HepG2 (cell line): Measurements from ENCODE around the gene CAPN11. TPM values are rescaled to one million over a fixed set of nuclear protein-coding genes. Genes with fewer than 3 reads are reported as not detected.

ENCODE experiments used
- ADNP ChIP-seq: sonication (generic); formaldehyde crosslinking; IDR thresholded peaks from 2 replicates; pipeline ENCODE4 v1.4.0; 2020; ENCODE audit warnings: missing genetic modification reagents
- DR1 ChIP-seq: sonication (generic); formaldehyde crosslinking; IDR thresholded peaks from 2 replicates; pipeline ENCODE4 v1.8.0; 2021; ENCODE audit warnings: mild to moderate bottlenecking, missing genetic modification reagents, inconsistent platforms
- EEA1 ChIP-seq: sonication (generic); formaldehyde crosslinking; IDR thresholded peaks from 2 replicates; pipeline ENCODE4 v1.5.1; 2020; ENCODE audit warnings: mild to moderate bottlenecking, missing genetic modification reagents, borderline replicate concordance
- ELK4 ChIP-seq: sonication (generic); formaldehyde crosslinking; IDR thresholded peaks from 2 replicates; pipeline ENCODE4 v1.9.0; 2021; ENCODE audit warnings: missing genetic modification reagents, borderline replicate concordance
- ETV5 ChIP-seq: IDR thresholded peaks from 2 replicates; pipeline ENCODE4 v1.6.1; 2018; ENCODE audit warnings: missing biosample characterization, missing genetic modification reagents, inconsistent platforms, borderline replicate concordance
- KDM2A ChIP-seq: sonication (generic); formaldehyde crosslinking; IDR thresholded peaks from 2 replicates; pipeline ENCODE4 v1.4.0; 2020; ENCODE audit warnings: low read depth, missing genetic modification reagents, borderline replicate concordance
- KLF15 ChIP-seq: sonication (generic); formaldehyde crosslinking; IDR thresholded peaks from 2 replicates; pipeline ENCODE4 v1.8.1; 2023; ENCODE audit warnings: borderline replicate concordance, mild to moderate bottlenecking, inconsistent platforms, missing genetic modification reagents, mixed read lengths
- MTA1 ChIP-seq: sonication (generic); formaldehyde crosslinking; IDR thresholded peaks from 2 replicates; pipeline ENCODE4 v1.4.0; 2020; ENCODE audit warnings: missing genetic modification reagents, mild to moderate bottlenecking, borderline replicate concordance
- NR2F6 ChIP-seq, 2 experiments: IDR thresholded peaks; 2 replicates each; pipeline ENCODE4 v1.6.1; 2016; ENCODE audit warnings: antibody characterized with exemption in 1 of 2, mild to moderate bottlenecking in 1 of 2
- PAF1 ChIP-seq: IDR thresholded peaks from 2 replicates; pipeline ENCODE4 v1.6.1; 2016; ENCODE audit warnings: missing genetic modification reagents, missing compliant biosample characterization
- SAFB2 ChIP-seq: sonication (generic); formaldehyde crosslinking; IDR thresholded peaks from 2 replicates; pipeline ENCODE4 v1.5.1; 2020; ENCODE audit warnings: missing genetic modification reagents, low read depth, mild to moderate bottlenecking, borderline replicate concordance
- SOX6 ChIP-seq, 2 experiments: fragments of 450-650 bp in 1 of 2; sonication (generic) in 1 of 2; formaldehyde crosslinking in 1 of 2; IDR thresholded peaks; 2 replicates each; pipeline versions ENCODE4 v1.4.0 to v1.6.1; 2017 to 2020; ENCODE audit warnings: antibody characterized with exemption in 1 of 2, mild to moderate bottlenecking in 1 of 2, missing genetic modification reagents in 1 of 2
- ZNF274 ChIP-seq: sonication (generic); formaldehyde crosslinking; IDR thresholded peaks from 2 replicates; pipeline ENCODE4 v1.5.1; 2020; ENCODE audit warnings: mild to moderate bottlenecking, missing genetic modification reagents
- ZNF292 ChIP-seq: sonication (generic); formaldehyde crosslinking; IDR thresholded peaks from 2 replicates; pipeline ENCODE4 v1.8.1; 2022; ENCODE audit warnings: mild to moderate bottlenecking, low read depth, missing genetic modification reagents, borderline replicate concordance
- ZNF382 ChIP-seq: sonication (generic); formaldehyde crosslinking; IDR thresholded peaks from 2 replicates; pipeline ENCODE4 v1.5.0; 2020; ENCODE audit warnings: missing genetic modification reagents, mild to moderate bottlenecking, borderline replicate concordance
- ZNF572 ChIP-seq: sonication (generic); formaldehyde crosslinking; IDR thresholded peaks from 2 replicates; pipeline ENCODE4 v1.5.1; 2020; ENCODE audit warnings: mild to moderate bottlenecking, missing genetic modification reagents
- ZNF576 ChIP-seq: sonication (generic); formaldehyde crosslinking; IDR thresholded peaks from 2 replicates; pipeline ENCODE4 v1.4.0; 2020; ENCODE audit warnings: mild to moderate bottlenecking, missing genetic modification reagents
- ZNF784 ChIP-seq: sonication (generic); formaldehyde crosslinking; IDR thresholded peaks from 2 replicates; pipeline ENCODE4 v1.5.1; 2020; ENCODE audit warnings: missing genetic modification reagents, mild to moderate bottlenecking, borderline replicate concordance
- ZNF879 ChIP-seq: sonication (generic); formaldehyde crosslinking; IDR thresholded peaks from 2 replicates; pipeline ENCODE4 v1.8.1; 2023; ENCODE audit warnings: missing genetic modification reagents
- ZSCAN25 ChIP-seq: sonication (generic); formaldehyde crosslinking; IDR thresholded peaks from 2 replicates; pipeline ENCODE4 v1.8.0; 2022; ENCODE audit warnings: mild to moderate bottlenecking, missing genetic modification reagents
- polyA plus RNA-seq, 8 experiments: library from polyadenylated mRNA; depleted of rRNA in 3 of 8; stranded (reverse) in 7 of 8; unstranded in 1 of 8; fragments of >200 nt; fragmentation: Illumina TruSeq in 4 of 8; extraction: Trizol in 4 of 8; gene quantifications; 2 replicates each; pipeline versions ENCODE4 v1.2.1 to v1.2.3, GENCODE V29; 2011 to 2016; ENCODE audit warnings: low read depth in 4 of 8, missing spikeins in 1 of 8, mixed read lengths in 1 of 8; ENCODE audit not compliant: insufficient read depth in 1 of 8
- total RNA-seq, 5 experiments: library from RNA; depleted of rRNA; stranded (reverse); fragments of >200 nt; fragmentation: Illumina TruSeq; extraction: Trizol; gene quantifications; 2 replicates each; pipeline ENCODE4 v1.2.3, GENCODE V29; 2016; ENCODE audit warnings: low read depth in 1 of 5

The CAPN11 gene
- total and polyA plus RNA-seq, 2 of the 13 experiments (the other 11 are each of a cell fraction or from before 2014, with no cell fraction given), result 0.07 to 0.11 TPM

GRCh38 chr6:44176762-44177509, 18.3 kb downstream of the CAPN11 start (continued):
- TF ChIP-seq ZNF784 (CRISPR knock-in tag) (0 out of 2 replicates have a peak, but pooled peaks have one; percentile 52), ELK4 (CRISPR knock-in tag) (no peak), ADNP (CRISPR knock-in tag) (no peak), ZNF292 (0 out of 2 replicates have a peak, but pooled peaks have one; percentile 39), ZNF879 (CRISPR knock-in tag) (no peak), ZSCAN25 (0 out of 2 replicates have a peak, but pooled peaks have one; percentile 37), EEA1 (CRISPR knock-in tag) (no peak), ZNF274 (CRISPR knock-in tag) (no peak; the same call in 1 of the 2 replicates), PAF1 (no peak), ZNF572 (no peak), NR2F6 (IDR thresholded peaks at IDR 0.05) (peak; percentile 23; the same call in 1 of the 2 replicates), NR2F6 (CRISPR knock-in tag; IDR thresholded peaks at IDR 0.05) (no peak), ZNF382 (CRISPR knock-in tag) (no peak), KDM2A (CRISPR knock-in tag) (0 out of 2 replicates have a peak, but pooled peaks have one; percentile 28), ZNF576 (0 out of 2 replicates have a peak, but pooled peaks have one; percentile 22), SAFB2 (no peak), MTA1 (CRISPR knock-in tag) (peak; percentile 69; the same call in 1 of the 2 replicates), KLF15 (CRISPR knock-in tag) (no peak), ETV5 (CRISPR knock-in tag) (peak; percentile 34; the same call in 1 of the 2 replicates), DR1 (no peak), SOX6 (IDR thresholded peaks at IDR 0.05) (no peak), SOX6 (CRISPR knock-in tag; IDR thresholded peaks at IDR 0.05) (0 out of 2 replicates have a peak, but pooled peaks have one; percentile 9)
